GM12878 (cell line): ENCODE data around the gene SFXN4. TPM values are rescaled to one million over a fixed set of nuclear protein-coding genes. Genes with fewer than 3 reads are reported as not detected.

Experiments used
- ATAC-seq: fragments of 200-7000 bp; cut with Tn5 transposase; 3 replicates; pipeline ENCODE4 v1.9.1; 2020; ENCODE audit warnings: mild to moderate bottlenecking, moderate library complexity
- BruUV-seq: library from RNA; stranded (reverse); fragments of 400-500 nt; replicated peaks from 2 replicates; lab custom pipeline; 2021; lab: Mats Ljungman, UMichigan
- CTCF ChIA-PET: fragments of 300-600 bp; sonication (Branson Sonifier 250); formaldehyde crosslinking; extraction: SDS; loops from one replicate; lab custom pipeline; 2021; ENCODE audit warnings: inconsistent platforms; lab: Yijun Ruan, JAX
- POLR2A ChIA-PET: fragments of 350-600 bp; formaldehyde crosslinking; extraction: SDS; loops from one replicate; lab custom pipeline; 2021; ENCODE audit warnings: inconsistent platforms; lab: Charles Lee
- RAD21 ChIA-PET: fragments of 300-600 bp; sonication (Branson Sonifier 250); formaldehyde crosslinking; loops from one replicate; lab custom pipeline; 2023; ENCODE audit warnings: antibody characterized with exemption; ENCODE audit not compliant: unreplicated experiment; lab: Charles Lee
- SMC1A ChIA-PET: fragments of 300-600 bp; sonication (Branson Sonifier 250); formaldehyde crosslinking; loops from one replicate; lab custom pipeline; 2023; ENCODE audit not compliant: unreplicated experiment, uncharacterized antibody; lab: Charles Lee
- DNase-seq: peaks from one replicate; pipeline ENCODE4 v3.0.0-alpha.2; 2011; ENCODE audit warnings: low read depth, low spot score
- FAIRE-seq: peaks from 3 replicates; lab custom pipeline; 2011; peaks lifted over from hg19 to GRCh38; lab: Jason Lieb, UNC
- H2AFZ ChIP-seq: 2 replicates; pipeline ENCODE4 v1.6.0; 2011; ENCODE audit warnings: low read depth, low read length, control low read depth; ENCODE audit not compliant: control insufficient read depth
- H3K27ac ChIP-seq: 2 replicates; pipeline ENCODE4 v1.5.1; 2011; ENCODE audit warnings: control low read depth; ENCODE audit not compliant: control insufficient read depth, insufficient read depth
- H3K27me3 ChIP-seq, 2 experiments: replicated peaks in 1 of 2; 2 replicates each; pipeline versions ENCODE4 v1.6.0 to v1.6.1; 2011; ENCODE audit warnings: low read length in 1 of 2; ENCODE audit not compliant: control insufficient read depth in 2 of 2, insufficient read depth in 2 of 2
- H3K36me3 ChIP-seq, 2 experiments: 2 replicates each; pipeline ENCODE4 v1.5.1; 2011; ENCODE audit warnings: low read length in 1 of 2; ENCODE audit not compliant: control insufficient read depth in 2 of 2, insufficient read depth in 2 of 2
- H3K4me1 ChIP-seq: 2 replicates; pipeline ENCODE4 v1.6.1; 2011; ENCODE audit warnings: mild to moderate bottlenecking, low read length, moderate library complexity, mixed read lengths; ENCODE audit not compliant: control insufficient read depth, insufficient read depth
- H3K4me2 ChIP-seq: 2 replicates; pipeline ENCODE4 v1.6.0; 2011; ENCODE audit warnings: control low read depth; ENCODE audit not compliant: control insufficient read depth, insufficient read depth
- H3K4me3 ChIP-seq: fragments of 200-600 bp; sonication (generic); 2 replicates; pipeline ENCODE4 v1.5.1; 2016
- H3K79me2 ChIP-seq: 2 replicates; pipeline ENCODE4 v1.6.0; 2011; ENCODE audit warnings: low read length; ENCODE audit not compliant: control insufficient read depth, insufficient read depth
- H3K9ac ChIP-seq: 2 replicates; pipeline ENCODE4 v1.8.0; 2011; ENCODE audit warnings: low read length, control low read depth, mixed read lengths; ENCODE audit not compliant: control insufficient read depth, insufficient read depth
- H3K9me3 ChIP-seq: replicated peaks from 3 replicates; pipeline ENCODE4 v1.5.1; 2011; ENCODE audit warnings: mild to moderate bottlenecking, low read length; ENCODE audit not compliant: control insufficient read depth, insufficient read depth
- H4K20me1 ChIP-seq: 2 replicates; pipeline ENCODE4 v1.6.0; 2011; ENCODE audit not compliant: control insufficient read depth, insufficient read depth
- CUX1 ChIP-seq: IDR thresholded peaks from 2 replicates; pipeline ENCODE4 v1.6.1; 2012; ENCODE audit warnings: improper control_type of control experiment, low read depth, low read length; ENCODE audit not compliant: insufficient replicate concordance
- HCFC1 ChIP-seq: fragments of 150-350 bp; IDR thresholded peaks from 2 replicates; pipeline ENCODE4 v1.6.1; 2014; ENCODE audit warnings: low read length
- POLR2AphosphoS2 ChIP-seq: IDR thresholded peaks from 2 replicates; pipeline ENCODE4 v1.6.1; 2011; ENCODE audit warnings: low read depth, mild to moderate bottlenecking, low read length, improper control_type of control experiment, moderate library complexity
- TAF1 ChIP-seq: IDR thresholded peaks from 2 replicates; pipeline ENCODE4 v1.6.1; 2011; ENCODE audit warnings: mild to moderate bottlenecking, low read depth, low read length, borderline replicate concordance
- USF2 ChIP-seq: IDR thresholded peaks from 2 replicates; pipeline ENCODE4 v1.6.1; 2011; ENCODE audit warnings: low read depth, low read length, improper control_type of control experiment, borderline replicate concordance
- WGBS: methylation state at CpG from one replicate; pipeline ENCODE4 v1.1.6; 2016; ENCODE audit warnings: low lambda C conversion rate; ENCODE audit not compliant: insufficient replicate concordance, insufficient coverage; ENCODE audit errors: missing lambda C conversion rate; 5-methylcytosine and 5-hydroxymethylcytosine counted together
- in situ Hi-C: fragments of 300-500 bp; cut with MboI; formaldehyde crosslinking; loops from 9 replicates; pipeline ENCODE4 v1.14.3; 2018; ENCODE audit warnings: mixed read lengths
- intact Hi-C: fragments of 100-400 bp; cut with micrococcal nuclease; formaldehyde crosslinking; loops from one replicate; pipeline ENCODE4 v1.14.2; 2022; ENCODE audit not compliant: unreplicated experiment
- polyA plus RNA-seq, 11 experiments: library from polyadenylated mRNA; depleted of rRNA in 4 of 11; unstranded in 6 of 11; stranded (reverse) in 5 of 11; fragments of >200 nt; fragmentation: Nextera tagmentation in 4 of 11; fragmentation: Illumina TruSeq in 1 of 11; extraction: Ambion mirVana in 4 of 11; extraction: Trizol in 1 of 11; gene quantifications; 1 replicate in 1 of 11; 2 replicates in 10 of 11; pipeline versions ENCODE4 v1.2.1 to v1.2.3, GENCODE V29; 2011 to 2016; ENCODE audit warnings: inconsistent platforms in 2 of 11, missing spikeins in 2 of 11, low read depth in 1 of 11
- total RNA-seq, 4 experiments: library from RNA; depleted of rRNA in 3 of 4; stranded (reverse); fragments of >200 nt in 3 of 4; fragmentation: Illumina TruSeq in 1 of 4; extraction: Trizol in 1 of 4; gene quantifications; 2 replicates each; pipeline versions ENCODE4 v1.2.1 to v1.2.3, GENCODE V29; 2013 to 2021
- TF ChIP-seq, protein P1 (sequence below): fragments of 450-650 bp; IDR thresholded peaks from 2 replicates; pipeline ENCODE4 v1.6.1; 2017; ENCODE audit warnings: mild to moderate bottlenecking, moderate library complexity
- TF ChIP-seq, protein P2 (sequence below): fragments of 150-350 bp; IDR thresholded peaks from 2 replicates; pipeline ENCODE4 v1.6.1; 2014; ENCODE audit warnings: mild to moderate bottlenecking, low read depth, low read length

The SFXN4 gene
- total and polyA plus RNA-seq, 10 of the 15 experiments (the other 5 are each of a cell fraction or from before 2014, with no cell fraction given), result 40.7 to 111 (median 48.8) TPM

DNA sequence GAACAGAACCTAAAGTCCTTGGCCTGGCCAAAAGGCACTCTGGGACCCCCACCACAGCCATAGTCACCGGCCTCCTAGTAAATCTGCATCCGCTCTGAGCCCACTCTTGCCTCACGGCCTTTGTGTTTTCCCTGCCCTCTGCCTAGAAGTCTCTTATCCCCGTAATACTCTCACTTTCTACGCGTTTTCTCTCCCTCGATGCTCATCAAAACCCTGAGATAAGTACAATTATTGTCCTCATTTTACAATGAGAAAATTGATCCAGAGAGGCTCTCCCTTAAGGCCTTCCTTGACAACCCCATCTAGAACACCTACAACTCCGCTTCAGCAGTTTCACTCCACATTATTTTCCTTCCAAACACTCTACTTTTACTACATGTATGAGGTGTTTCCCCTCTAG is 1.5 kb upstream of the SFXN4 start:
- in situ Hi-C loops, result no loop called here
- intact Hi-C loops, result no loop called here
- no peak for DNase-seq
- SMC1A ChIA-PET, result interaction anchor here (0.7 to 1.2 kb wide), 3 partner anchors 13 to 127 kb away, joined by 3 to 8 read pairs (median 3); no protein-coding TSS in a partner anchor
- Histone ChIP-seq H3K27me3 (no peaks in the 10 kb centered on the region), H3K4me2 (no peak overlapping the region), H3K79me2 (peaks cover 18% of the 10 kb centered on the region), H4K20me1 (no peaks in the 10 kb centered on the region), H3K27ac (no peak overlapping the region), H3K4me3 (no peak overlapping the region), H3K9me3 (no peaks in the 10 kb centered on the region), H3K36me3 (peaks cover 7 to 25% of the 10 kb centered on the region in 2 experiments), H3K4me1 (peaks cover 11% of the 10 kb centered on the region), H2AFZ (no peak overlapping the region), H3K9ac (no peak overlapping the region)
- no peak for FAIRE-seq
- no peak for ATAC-seq
- BruUV-seq, result no TSS peak
- POLR2A ChIA-PET, result no interaction called here
- WGBS, result 84% methylated on average over 8 of the region's 8 CpGs
- CTCF ChIA-PET, result interaction anchor here (0.6 to 2.1 kb wide), 3 partner anchors 9 to 395 kb away, joined by 3 to 8 read pairs (median 4); no protein-coding TSS in a partner anchor
- RAD21 ChIA-PET, result interaction anchor here (0.6 to 1.1 kb wide), 3 partner anchors 12 to 32 kb away, joined by 3 read pairs; no protein-coding TSS in a partner anchor
- no peak for TF ChIP-seq HCFC1
- TF ChIP-seq, protein P1, sequence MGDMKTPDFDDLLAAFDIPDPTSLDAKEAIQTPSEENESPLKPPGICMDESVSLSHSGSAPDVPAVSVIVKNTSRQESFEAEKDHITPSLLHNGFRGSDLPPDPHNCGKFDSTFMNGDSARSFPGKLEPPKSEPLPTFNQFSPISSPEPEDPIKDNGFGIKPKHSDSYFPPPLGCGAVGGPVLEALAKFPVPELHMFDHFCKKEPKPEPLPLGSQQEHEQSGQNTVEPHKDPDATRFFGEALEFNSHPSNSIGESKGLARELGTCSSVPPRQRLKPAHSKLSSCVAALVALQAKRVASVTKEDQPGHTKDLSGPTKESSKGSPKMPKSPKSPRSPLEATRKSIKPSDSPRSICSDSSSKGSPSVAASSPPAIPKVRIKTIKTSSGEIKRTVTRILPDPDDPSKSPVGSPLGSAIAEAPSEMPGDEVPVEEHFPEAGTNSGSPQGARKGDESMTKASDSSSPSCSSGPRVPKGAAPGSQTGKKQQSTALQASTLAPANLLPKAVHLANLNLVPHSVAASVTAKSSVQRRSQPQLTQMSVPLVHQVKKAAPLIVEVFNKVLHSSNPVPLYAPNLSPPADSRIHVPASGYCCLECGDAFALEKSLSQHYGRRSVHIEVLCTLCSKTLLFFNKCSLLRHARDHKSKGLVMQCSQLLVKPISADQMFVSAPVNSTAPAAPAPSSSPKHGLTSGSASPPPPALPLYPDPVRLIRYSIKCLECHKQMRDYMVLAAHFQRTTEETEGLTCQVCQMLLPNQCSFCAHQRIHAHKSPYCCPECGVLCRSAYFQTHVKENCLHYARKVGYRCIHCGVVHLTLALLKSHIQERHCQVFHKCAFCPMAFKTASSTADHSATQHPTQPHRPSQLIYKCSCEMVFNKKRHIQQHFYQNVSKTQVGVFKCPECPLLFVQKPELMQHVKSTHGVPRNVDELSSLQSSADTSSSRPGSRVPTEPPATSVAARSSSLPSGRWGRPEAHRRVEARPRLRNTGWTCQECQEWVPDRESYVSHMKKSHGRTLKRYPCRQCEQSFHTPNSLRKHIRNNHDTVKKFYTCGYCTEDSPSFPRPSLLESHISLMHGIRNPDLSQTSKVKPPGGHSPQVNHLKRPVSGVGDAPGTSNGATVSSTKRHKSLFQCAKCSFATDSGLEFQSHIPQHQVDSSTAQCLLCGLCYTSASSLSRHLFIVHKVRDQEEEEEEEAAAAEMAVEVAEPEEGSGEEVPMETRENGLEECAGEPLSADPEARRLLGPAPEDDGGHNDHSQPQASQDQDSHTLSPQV, result no peak
- TF ChIP-seq POLR2AphosphoS2, result no peak
- TF ChIP-seq CUX1, result no peak
- TF ChIP-seq USF2, result no peak
- TF ChIP-seq, protein P2, sequence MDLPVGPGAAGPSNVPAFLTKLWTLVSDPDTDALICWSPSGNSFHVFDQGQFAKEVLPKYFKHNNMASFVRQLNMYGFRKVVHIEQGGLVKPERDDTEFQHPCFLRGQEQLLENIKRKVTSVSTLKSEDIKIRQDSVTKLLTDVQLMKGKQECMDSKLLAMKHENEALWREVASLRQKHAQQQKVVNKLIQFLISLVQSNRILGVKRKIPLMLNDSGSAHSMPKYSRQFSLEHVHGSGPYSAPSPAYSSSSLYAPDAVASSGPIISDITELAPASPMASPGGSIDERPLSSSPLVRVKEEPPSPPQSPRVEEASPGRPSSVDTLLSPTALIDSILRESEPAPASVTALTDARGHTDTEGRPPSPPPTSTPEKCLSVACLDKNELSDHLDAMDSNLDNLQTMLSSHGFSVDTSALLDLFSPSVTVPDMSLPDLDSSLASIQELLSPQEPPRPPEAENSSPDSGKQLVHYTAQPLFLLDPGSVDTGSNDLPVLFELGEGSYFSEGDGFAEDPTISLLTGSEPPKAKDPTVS, result no peak
- TF ChIP-seq TAF1, result no peak
